ENCODE data around the gene CBX5. TPM values are rescaled to one million over a fixed set of nuclear protein-coding genes. Genes with fewer than 3 reads are reported as not detected.

The CBX5 gene
- total and polyA plus RNA-seq, 2 of the 8 experiments (the other 6 are each of a cell fraction or from before 2014, with no cell fraction given), result 62.4 to 231 TPM

DNA sequence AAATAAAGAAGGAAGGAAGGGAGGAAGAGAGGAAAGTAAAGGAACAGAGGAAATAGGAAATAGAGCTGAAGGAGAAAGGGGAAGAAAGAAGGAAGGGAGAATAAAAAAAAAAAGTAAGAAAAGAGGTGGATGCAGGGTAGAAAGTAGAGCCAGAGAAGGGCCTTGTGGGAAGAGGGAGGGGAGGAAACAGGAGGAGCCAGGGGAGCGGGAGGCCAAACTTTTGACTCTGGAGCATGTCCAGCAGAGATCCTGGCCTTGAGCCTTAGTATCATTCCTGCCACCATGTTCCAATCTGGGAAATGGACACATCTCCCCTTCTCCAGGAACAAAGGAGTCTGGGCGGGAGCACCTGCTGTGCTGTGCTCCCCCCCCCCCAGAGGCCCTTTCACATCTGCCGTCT, 80.0 kb downstream of the CBX5 start (continued):
- no peak for TF ChIP-seq SUZ12 (IDR thresholded peaks at IDR 0.05; ENCODE audit: low read length)
- no peak for TF ChIP-seq YY1 (IDR thresholded peaks at IDR 0.05; ENCODE audit: low read depth, low read length)
- TF ChIP-seq SIX5 (IDR thresholded peaks at IDR 0.05; ENCODE audit: low read depth, low read length), result no peak
- TF ChIP-seq POU5F1 (IDR thresholded peaks at IDR 0.05; ENCODE audit: low read depth, low read length), result no peak
- TF ChIP-seq SRF (IDR thresholded peaks at IDR 0.05; ENCODE audit: low read depth, low read length), result no peak
- TF ChIP-seq JUND (IDR thresholded peaks at IDR 0.05; ENCODE audit: low read length), result no peak
- no peak for TF ChIP-seq SAP30 (IDR thresholded peaks at IDR 0.05; ENCODE audit: insufficient read depth, insufficient replicate concordance, low read length)
- TF ChIP-seq CREB1 (IDR thresholded peaks at IDR 0.05), result no peak
